HEK293 (cell line): ENCODE measurements around the gene OR4F15.

Source experiments
- CTCF ChIA-PET: fragments of 350-600 bp; formaldehyde crosslinking; extraction: SDS; loops from one replicate; lab custom pipeline; 2021; ENCODE audit warnings: antibody characterized with exemption; lab: Yijun Ruan, JAX
- POLR2A ChIA-PET: fragments of 300-600 bp; formaldehyde crosslinking; extraction: SDS; loops from one replicate; lab custom pipeline; 2020; ENCODE audit warnings: antibody characterized with exemption, inconsistent platforms; lab: Yijun Ruan, JAX
- H3K27ac ChIP-seq: fragments of 200-500 bp; sonication (Bioruptor generic); 2 replicates; pipeline ENCODE4 v1.5.1; 2014; ENCODE audit warnings: low read depth, low read length, control low read depth, inconsistent platforms; ENCODE audit errors: extremely low read depth
- H3K36me3 ChIP-seq, 2 experiments: fragments of 200-500 bp in 1 of 2; sonication (Bioruptor generic) in 1 of 2; 1 replicate in 1 of 2; 2 replicates in 1 of 2; pipeline ENCODE4 v1.5.1; 2014 to 2017; ENCODE audit warnings: inconsistent platforms in 2 of 2, low read length in 2 of 2; ENCODE audit not compliant: control insufficient read depth in 2 of 2, insufficient read depth in 1 of 2
- H3K4me1 ChIP-seq: fragments of 200-500 bp; sonication (Bioruptor generic); 2 replicates; pipeline ENCODE4 v1.5.1; 2014; ENCODE audit warnings: mild to moderate bottlenecking, low read length, inconsistent platforms; ENCODE audit not compliant: control insufficient read depth, insufficient read depth
- H3K4me3 ChIP-seq: 2 replicates; pipeline ENCODE4 v1.5.1; 2011; ENCODE audit warnings: low read depth, mild to moderate bottlenecking, control low read depth, low read length, moderate library complexity
- H3K9me3 ChIP-seq: fragments of 200-500 bp; sonication (Bioruptor generic); 2 replicates; pipeline ENCODE4 v1.5.1; 2014; ENCODE audit warnings: low read depth, low read length, inconsistent platforms; ENCODE audit not compliant: control insufficient read depth, insufficient read depth
- BCL11B ChIP-seq: fragments of 450-650 bp; formaldehyde crosslinking; IDR thresholded peaks from 2 replicates; pipeline ENCODE4 v1.5.1; 2016; ENCODE audit warnings: low read depth, missing biosample characterization, missing genetic modification characterization
- GLIS2 ChIP-seq: fragments of 450-650 bp; formaldehyde crosslinking; IDR thresholded peaks from 2 replicates; pipeline ENCODE4 v1.5.1; 2016; ENCODE audit warnings: missing biosample characterization, missing genetic modification characterization
- KLF16 ChIP-seq: fragments of 450-650 bp; formaldehyde crosslinking; IDR thresholded peaks from 2 replicates; pipeline ENCODE4 v1.5.1; 2017; ENCODE audit warnings: missing biosample characterization, missing genetic modification characterization
- ZBTB1 ChIP-seq: fragments of 450-650 bp; formaldehyde crosslinking; IDR thresholded peaks from 2 replicates; pipeline ENCODE4 v1.5.1; 2016; ENCODE audit warnings: missing biosample characterization, missing genetic modification characterization
- ZBTB48 ChIP-seq: fragments of 450-650 bp; formaldehyde crosslinking; IDR thresholded peaks from 2 replicates; pipeline ENCODE4 v1.5.1; 2016; ENCODE audit warnings: missing biosample characterization, missing genetic modification characterization
- ZBTB7A ChIP-seq: fragments of 450-650 bp; formaldehyde crosslinking; IDR thresholded peaks from 2 replicates; pipeline ENCODE4 v1.5.1; 2016; ENCODE audit warnings: low read depth, missing biosample characterization, missing genetic modification characterization
- ZNF24 ChIP-seq: fragments of 450-650 bp; formaldehyde crosslinking; IDR thresholded peaks from 2 replicates; pipeline ENCODE4 v1.5.1; 2016; ENCODE audit warnings: missing biosample characterization, missing genetic modification characterization
- ZNF274 ChIP-seq, 2 experiments: fragments of 200-500 bp in 1 of 2; fragments of 450-650 bp in 1 of 2; sonication (Bioruptor generic) in 1 of 2; formaldehyde crosslinking in 1 of 2; IDR thresholded peaks; 2 replicates each; pipeline versions ENCODE4 v1.5.1 to v1.6.1; 2014 to 2016; ENCODE audit warnings: borderline replicate concordance in 1 of 2, inconsistent platforms in 1 of 2, low read length in 1 of 2, missing biosample characterization in 1 of 2, missing genetic modification characterization in 1 of 2
- ZNF366 ChIP-seq: fragments of 450-650 bp; formaldehyde crosslinking; conservative IDR thresholded peaks from 2 replicates; pipeline ENCODE4 v1.5.1; 2016; ENCODE audit warnings: missing biosample characterization, missing genetic modification characterization
- ZNF391 ChIP-seq: fragments of 450-650 bp; formaldehyde crosslinking; IDR thresholded peaks from 2 replicates; pipeline ENCODE4 v1.5.1; 2016; ENCODE audit warnings: low read depth, missing biosample characterization, missing genetic modification characterization, borderline replicate concordance
- ZNF394 ChIP-seq: fragments of 450-650 bp; formaldehyde crosslinking; IDR thresholded peaks from 2 replicates; pipeline ENCODE4 v1.5.1; 2016; ENCODE audit warnings: missing biosample characterization, missing genetic modification characterization, mild to moderate bottlenecking, moderate library complexity, borderline replicate concordance
- ZNF585B ChIP-seq: fragments of 450-650 bp; formaldehyde crosslinking; IDR thresholded peaks from 2 replicates; pipeline ENCODE4 v1.5.1; 2016; ENCODE audit warnings: missing biosample characterization, missing genetic modification characterization
- ZNF664 ChIP-seq: fragments of 450-650 bp; formaldehyde crosslinking; IDR thresholded peaks from 2 replicates; pipeline ENCODE4 v1.5.1; 2016; ENCODE audit warnings: missing biosample characterization, missing genetic modification characterization
- ZNF76 ChIP-seq: fragments of 450-650 bp; formaldehyde crosslinking; IDR thresholded peaks from 2 replicates; pipeline ENCODE4; 2016; ENCODE audit warnings: low read depth, missing biosample characterization, missing genetic modification characterization, borderline replicate concordance
- TF ChIP-seq, protein P1 (sequence below): fragments of 450-650 bp; formaldehyde crosslinking; IDR thresholded peaks from 2 replicates; pipeline ENCODE4 v1.5.1; 2016; ENCODE audit warnings: missing biosample characterization, missing genetic modification characterization, borderline replicate concordance
- TF ChIP-seq, protein P2 (sequence below): sonication (generic); formaldehyde crosslinking; IDR thresholded peaks from 2 replicates; pipeline ENCODE4 v1.8.1; 2022; ENCODE audit warnings: mild to moderate bottlenecking, moderate library complexity, missing genetic modification reagents
- TF ChIP-seq, protein P3 (sequence below): fragments of 450-650 bp; formaldehyde crosslinking; IDR thresholded peaks from 2 replicates; pipeline ENCODE4 v1.5.1; 2016; ENCODE audit warnings: missing biosample characterization, missing genetic modification characterization
- TF ChIP-seq, protein P4 (sequence below): fragments of 450-650 bp; formaldehyde crosslinking; IDR thresholded peaks from 2 replicates; pipeline ENCODE4 v1.5.1; 2016; ENCODE audit warnings: missing biosample characterization, missing genetic modification characterization
- TF ChIP-seq, protein P5 (sequence below): fragments of 450-650 bp; formaldehyde crosslinking; IDR thresholded peaks from 2 replicates; pipeline ENCODE4; 2016; ENCODE audit warnings: missing biosample characterization, missing genetic modification characterization

Gene OR4F15

DNA sequence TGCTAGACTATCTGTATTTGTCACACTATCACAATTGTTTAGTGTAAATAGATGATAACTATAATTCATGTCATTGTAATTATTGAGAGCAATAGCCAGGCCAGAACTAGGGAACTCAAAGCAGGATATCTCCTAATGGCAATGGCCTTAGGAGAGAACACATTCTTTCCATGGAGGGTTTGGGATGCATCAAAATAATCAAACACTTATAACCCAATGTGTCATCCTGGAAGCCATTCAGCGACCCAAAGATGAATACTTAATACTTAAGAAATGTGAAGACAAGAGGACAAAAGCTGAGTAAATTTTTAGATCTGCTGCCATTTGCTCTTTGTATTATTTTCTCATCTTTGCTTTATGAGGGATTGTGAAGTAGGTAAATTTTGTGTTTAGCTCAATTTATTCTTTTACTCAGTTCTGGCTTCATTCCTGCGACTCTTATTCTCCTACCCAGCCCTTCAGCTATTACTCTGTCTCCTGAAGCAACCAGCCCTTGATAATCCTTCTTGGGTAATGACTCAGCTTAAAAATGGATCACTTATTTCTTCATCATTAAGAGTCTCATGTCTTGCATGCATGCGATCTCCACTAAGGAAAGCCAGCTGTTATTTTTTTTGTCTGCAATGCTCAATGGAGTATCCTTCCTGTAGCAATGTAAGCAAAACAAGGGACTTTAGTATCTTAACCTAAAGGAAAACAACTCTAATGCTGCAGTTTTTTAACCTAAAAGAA is 2.0 kb downstream of the OR4F15 start (continued):
- TF ChIP-seq BCL11B (tag by site-specific recombination) (no peak), ZNF391 (tag by site-specific recombination) (no peak), ZNF76 (tag by site-specific recombination) (no peak), ZNF366 (tag by site-specific recombination) (no peak)

DNA sequence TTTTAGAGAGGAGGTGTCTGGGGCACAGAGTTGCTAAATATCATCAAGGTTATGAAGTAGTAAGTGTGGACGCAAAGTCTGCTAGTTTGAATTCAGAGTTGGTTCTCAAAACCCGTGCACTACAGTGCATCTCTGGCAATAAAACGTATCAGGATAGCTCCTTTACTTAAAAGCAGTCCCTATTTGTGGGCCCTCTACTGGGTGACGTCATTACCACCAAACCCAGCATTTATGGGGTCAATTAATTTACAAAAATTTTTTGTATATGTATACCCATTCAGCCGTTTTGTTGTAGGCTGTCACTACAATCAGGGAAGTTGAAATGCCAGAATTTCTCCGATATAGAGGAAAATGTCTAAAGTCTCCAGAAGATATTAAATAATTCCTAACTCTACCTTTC is 8.8 kb downstream of the OR4F15 start:
- H3K9me3 ChIP-seq = no peaks in the 10 kb centered on the region
- no peak overlapping the region for H3K4me3 ChIP-seq
- no peaks in the 10 kb centered on the region for H3K36me3 ChIP-seq
- ChIA-PET CTCF (no interaction called here), POLR2A (no interaction called here)
- TF ChIP-seq ZBTB1 (tag by site-specific recombination) (no peak), ZNF274 (IDR thresholded peaks at IDR 0.05; ENCODE audit: low read length) (no peak), ZNF274 (tag by site-specific recombination; IDR thresholded peaks at IDR 0.05; ENCODE audit: borderline replicate concordance) (no peak), ZNF585B (no peak), ZNF24 (tag by site-specific recombination) (no peak), ZNF664 (tag by site-specific recombination) (no peak), KLF16 (tag by site-specific recombination) (no peak), ZNF394 (tag by site-specific recombination) (no peak)
- TF ChIP-seq, protein P1, sequence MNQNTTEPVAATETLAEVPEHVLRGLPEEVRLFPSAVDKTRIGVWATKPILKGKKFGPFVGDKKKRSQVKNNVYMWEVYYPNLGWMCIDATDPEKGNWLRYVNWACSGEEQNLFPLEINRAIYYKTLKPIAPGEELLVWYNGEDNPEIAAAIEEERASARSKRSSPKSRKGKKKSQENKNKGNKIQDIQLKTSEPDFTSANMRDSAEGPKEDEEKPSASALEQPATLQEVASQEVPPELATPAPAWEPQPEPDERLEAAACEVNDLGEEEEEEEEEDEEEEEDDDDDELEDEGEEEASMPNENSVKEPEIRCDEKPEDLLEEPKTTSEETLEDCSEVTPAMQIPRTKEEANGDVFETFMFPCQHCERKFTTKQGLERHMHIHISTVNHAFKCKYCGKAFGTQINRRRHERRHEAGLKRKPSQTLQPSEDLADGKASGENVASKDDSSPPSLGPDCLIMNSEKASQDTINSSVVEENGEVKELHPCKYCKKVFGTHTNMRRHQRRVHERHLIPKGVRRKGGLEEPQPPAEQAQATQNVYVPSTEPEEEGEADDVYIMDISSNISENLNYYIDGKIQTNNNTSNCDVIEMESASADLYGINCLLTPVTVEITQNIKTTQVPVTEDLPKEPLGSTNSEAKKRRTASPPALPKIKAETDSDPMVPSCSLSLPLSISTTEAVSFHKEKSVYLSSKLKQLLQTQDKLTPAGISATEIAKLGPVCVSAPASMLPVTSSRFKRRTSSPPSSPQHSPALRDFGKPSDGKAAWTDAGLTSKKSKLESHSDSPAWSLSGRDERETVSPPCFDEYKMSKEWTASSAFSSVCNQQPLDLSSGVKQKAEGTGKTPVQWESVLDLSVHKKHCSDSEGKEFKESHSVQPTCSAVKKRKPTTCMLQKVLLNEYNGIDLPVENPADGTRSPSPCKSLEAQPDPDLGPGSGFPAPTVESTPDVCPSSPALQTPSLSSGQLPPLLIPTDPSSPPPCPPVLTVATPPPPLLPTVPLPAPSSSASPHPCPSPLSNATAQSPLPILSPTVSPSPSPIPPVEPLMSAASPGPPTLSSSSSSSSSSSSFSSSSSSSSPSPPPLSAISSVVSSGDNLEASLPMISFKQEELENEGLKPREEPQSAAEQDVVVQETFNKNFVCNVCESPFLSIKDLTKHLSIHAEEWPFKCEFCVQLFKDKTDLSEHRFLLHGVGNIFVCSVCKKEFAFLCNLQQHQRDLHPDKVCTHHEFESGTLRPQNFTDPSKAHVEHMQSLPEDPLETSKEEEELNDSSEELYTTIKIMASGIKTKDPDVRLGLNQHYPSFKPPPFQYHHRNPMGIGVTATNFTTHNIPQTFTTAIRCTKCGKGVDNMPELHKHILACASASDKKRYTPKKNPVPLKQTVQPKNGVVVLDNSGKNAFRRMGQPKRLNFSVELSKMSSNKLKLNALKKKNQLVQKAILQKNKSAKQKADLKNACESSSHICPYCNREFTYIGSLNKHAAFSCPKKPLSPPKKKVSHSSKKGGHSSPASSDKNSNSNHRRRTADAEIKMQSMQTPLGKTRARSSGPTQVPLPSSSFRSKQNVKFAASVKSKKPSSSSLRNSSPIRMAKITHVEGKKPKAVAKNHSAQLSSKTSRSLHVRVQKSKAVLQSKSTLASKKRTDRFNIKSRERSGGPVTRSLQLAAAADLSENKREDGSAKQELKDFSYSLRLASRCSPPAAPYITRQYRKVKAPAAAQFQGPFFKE (tag by site-specific recombination) = no peak
- TF ChIP-seq, protein P2, sequence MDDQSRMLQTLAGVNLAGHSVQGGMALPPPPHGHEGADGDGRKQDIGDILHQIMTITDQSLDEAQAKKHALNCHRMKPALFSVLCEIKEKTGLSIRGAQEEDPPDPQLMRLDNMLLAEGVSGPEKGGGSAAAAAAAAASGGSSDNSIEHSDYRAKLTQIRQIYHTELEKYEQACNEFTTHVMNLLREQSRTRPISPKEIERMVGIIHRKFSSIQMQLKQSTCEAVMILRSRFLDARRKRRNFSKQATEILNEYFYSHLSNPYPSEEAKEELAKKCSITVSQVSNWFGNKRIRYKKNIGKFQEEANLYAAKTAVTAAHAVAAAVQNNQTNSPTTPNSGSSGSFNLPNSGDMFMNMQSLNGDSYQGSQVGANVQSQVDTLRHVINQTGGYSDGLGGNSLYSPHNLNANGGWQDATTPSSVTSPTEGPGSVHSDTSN (CRISPR knock-in tag) = no peak
- H3K27ac ChIP-seq = no peak overlapping the region
- no peaks in the 10 kb centered on the region for H3K4me1 ChIP-seq

DNA sequence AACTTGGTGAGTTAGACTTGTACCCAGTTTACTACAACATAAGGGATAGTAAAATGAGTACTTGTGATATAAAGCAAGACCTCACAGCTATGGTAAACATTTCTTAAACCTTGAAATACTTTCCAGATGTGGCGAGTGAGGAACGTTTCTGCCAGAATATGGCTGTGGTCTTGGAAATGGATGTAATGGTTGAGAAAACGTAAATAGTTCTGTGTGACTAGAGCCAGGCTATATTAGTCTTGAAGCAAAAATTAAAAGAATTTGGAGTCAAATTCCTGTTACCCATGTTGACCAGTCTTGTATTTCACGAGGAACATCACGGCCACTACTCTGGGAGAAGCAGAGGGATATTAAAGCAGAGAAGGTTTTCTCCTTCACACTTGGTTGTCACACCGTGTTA is 15.3 kb downstream of the OR4F15 start:
- Histone ChIP-seq H3K36me3 (no peaks in the 10 kb centered on the region), H3K27ac (no peak overlapping the region), H3K4me1 (no peaks in the 10 kb centered on the region), H3K4me3 (no peak overlapping the region), H3K9me3 (no peaks in the 10 kb centered on the region)
- ChIA-PET CTCF (interaction anchor here (0.7 kb wide), 1 partner anchor 272 kb away, joined by 5 read pairs; no protein-coding TSS in a partner anchor), POLR2A (no interaction called here)
- TF ChIP-seq, protein P3, sequence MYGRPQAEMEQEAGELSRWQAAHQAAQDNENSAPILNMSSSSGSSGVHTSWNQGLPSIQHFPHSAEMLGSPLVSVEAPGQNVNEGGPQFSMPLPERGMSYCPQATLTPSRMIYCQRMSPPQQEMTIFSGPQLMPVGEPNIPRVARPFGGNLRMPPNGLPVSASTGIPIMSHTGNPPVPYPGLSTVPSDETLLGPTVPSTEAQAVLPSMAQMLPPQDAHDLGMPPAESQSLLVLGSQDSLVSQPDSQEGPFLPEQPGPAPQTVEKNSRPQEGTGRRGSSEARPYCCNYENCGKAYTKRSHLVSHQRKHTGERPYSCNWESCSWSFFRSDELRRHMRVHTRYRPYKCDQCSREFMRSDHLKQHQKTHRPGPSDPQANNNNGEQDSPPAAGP (tag by site-specific recombination) = no peak
- TF ChIP-seq, protein P4, sequence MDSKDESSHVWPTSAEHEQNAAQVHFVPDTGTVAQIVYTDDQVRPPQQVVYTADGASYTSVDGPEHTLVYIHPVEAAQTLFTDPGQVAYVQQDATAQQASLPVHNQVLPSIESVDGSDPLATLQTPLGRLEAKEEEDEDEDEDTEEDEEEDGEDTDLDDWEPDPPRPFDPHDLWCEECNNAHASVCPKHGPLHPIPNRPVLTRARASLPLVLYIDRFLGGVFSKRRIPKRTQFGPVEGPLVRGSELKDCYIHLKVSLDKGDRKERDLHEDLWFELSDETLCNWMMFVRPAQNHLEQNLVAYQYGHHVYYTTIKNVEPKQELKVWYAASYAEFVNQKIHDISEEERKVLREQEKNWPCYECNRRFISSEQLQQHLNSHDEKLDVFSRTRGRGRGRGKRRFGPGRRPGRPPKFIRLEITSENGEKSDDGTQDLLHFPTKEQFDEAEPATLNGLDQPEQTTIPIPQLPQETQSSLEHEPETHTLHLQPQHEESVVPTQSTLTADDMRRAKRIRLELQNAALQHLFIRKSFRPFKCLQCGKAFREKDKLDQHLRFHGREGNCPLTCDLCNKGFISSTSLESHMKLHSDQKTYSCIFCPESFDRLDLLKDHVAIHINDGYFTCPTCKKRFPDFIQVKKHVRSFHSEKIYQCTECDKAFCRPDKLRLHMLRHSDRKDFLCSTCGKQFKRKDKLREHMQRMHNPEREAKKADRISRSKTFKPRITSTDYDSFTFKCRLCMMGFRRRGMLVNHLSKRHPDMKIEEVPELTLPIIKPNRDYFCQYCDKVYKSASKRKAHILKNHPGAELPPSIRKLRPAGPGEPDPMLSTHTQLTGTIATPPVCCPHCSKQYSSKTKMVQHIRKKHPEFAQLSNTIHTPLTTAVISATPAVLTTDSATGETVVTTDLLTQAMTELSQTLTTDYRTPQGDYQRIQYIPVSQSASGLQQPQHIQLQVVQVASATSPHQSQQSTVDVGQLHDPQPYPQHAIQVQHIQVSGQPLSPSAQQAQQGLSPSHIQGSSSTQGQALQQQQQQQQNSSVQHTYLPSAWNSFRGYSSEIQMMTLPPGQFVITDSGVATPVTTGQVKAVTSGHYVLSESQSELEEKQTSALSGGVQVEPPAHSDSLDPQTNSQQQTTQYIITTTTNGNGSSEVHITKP (tag by site-specific recombination) = no peak
- TF ChIP-seq ZBTB48 (tag by site-specific recombination) (no peak), ZBTB7A (tag by site-specific recombination) (no peak), GLIS2 (no peak)
- TF ChIP-seq, protein P5, sequence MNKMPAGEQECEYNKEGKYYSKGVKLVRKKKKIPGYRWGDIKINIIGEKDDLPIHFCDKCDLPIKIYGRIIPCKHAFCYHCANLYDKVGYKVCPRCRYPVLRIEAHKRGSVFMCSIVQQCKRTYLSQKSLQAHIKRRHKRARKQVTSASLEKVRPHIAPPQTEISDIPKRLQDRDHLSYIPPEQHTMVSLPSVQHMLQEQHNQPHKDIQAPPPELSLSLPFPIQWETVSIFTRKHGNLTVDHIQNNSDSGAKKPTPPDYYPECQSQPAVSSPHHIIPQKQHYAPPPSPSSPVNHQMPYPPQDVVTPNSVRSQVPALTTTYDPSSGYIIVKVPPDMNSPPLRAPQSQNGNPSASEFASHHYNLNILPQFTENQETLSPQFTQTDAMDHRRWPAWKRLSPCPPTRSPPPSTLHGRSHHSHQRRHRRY (tag by site-specific recombination) = no peak
